OCI-M1 (cell line): ENCODE data around the gene EVA1B.

Experiments used
- DNase-seq: peaks from one replicate; lab custom pipeline; 2025; lab: John Stamatoyannopoulos, UW

Gene EVA1B

DNA sequence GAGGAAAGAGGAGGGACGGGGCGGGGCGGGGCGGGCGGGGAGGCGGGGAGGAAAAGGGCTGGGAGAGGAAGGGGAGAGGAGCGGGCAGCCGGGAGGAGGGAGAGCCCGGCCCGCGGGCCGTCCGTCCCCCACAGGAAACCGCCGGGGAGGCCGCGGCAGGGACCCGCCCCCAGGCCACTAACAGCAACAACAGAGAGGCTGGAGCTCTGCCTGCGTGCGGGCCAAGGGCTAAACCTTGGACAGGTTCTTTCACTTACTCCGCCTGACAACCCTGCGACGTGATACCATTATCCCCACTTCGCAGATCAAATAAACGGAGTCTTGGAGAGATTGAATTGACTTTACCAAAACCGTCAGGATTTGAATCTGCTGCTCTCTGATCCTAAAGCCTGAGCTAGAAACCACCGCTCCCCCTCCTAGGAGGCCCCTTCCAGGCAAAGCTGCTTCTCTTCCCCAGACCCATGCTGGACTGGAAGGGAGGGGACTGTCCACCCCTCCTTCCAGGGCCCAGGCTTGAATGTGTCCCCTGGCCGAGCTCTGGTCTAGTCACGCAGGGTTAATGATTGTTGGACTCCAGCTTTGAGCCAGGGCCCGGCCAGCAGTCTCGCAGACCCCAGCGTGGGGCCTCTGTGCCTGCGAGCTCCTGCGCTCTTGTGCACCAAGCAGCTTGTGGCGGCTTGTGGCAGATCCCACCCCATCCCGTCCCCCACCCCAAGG lies at the start of gene EVA1B:
TSS of gene EVA1B (minus strand) at position 10 of the 717 bp plus-strand sequence. CDS start 608 bp downstream, outside the sequence.
- DNase-seq, result peak; percentile 56

DNA sequence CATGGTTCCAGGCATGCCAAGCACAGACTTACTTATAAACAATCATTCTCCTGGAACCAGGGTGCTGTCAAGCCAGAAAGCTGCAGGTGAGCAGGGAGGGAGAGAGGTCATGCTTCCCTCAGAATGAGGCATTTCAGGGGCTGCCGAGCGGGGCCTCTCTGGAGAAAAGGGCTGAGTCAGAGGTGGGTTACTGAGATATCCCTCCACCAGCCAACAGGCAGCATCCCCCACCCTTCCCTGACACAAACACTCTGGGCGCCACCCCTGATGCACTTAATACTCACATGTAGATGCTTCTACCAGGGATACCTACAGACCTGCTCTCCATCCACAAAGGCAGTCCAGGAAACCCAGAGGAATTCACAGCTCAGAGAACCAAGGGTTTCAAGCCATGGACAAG lies 49.2 kb upstream of the EVA1B start:
- peak; percentile 53 for DNase-seq

DNA sequence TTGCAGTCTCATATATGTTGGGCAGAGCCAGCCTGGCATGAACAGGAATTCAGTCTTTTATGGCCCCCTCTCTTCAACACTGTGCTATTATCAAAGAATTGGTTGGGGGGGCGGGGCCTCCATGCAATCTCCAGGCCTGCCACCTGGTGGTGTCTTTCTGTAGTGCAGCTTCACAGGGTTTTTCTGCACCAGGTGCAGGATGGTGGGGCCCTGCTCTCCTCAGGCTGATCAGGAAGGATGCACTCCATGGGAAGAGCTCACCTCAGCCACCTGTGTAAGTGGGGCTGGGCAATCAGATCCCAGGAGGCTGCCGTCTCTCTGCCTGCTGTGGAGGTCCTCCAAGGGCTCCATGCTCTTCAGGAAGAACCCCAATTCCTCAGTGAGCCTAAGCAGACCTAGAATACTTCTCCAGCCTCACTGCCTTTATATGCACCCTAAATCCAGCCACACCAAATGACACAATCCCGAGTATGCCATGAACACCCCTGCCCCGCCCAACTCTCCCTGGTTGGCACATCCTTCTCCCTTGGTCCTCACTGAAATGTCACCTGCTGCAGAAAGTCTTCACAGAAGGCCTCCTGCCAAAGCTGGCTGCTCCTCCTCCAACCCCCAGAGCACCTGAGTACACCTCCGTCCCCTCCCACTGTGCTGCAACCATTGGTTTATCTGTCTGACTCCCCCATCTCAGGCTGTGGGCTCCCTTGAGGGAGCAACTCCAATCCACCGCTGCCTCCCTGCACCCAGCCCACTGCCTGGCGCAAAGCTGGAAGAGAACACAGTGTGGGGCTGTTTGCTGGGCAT lies 45.8 kb upstream of the EVA1B start:
- peak; percentile 83 for DNase-seq

- no peak for DNase-seq
Observed at GRCh38 chr1:36367798-36368197, 44.4 kb upstream of the EVA1B start.

DNA sequence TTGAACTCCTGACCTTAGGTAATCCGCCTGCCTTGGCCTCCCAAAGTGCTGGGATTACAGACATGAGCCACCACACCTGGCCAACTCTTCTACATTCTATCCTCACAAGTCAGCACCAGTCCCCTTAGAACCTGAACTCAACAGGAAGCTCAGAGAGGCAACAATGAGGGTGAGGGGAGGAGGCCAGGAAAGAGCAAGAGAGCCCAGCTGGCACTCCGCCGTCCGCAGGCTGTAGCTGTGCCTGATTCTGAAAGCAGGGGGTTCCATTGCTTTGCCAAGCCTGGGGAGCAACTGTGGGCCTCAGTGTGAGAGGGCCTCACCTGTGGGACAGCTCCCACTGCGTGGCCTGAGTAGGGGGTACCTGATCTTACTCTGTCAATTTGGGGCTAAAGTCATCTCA lies 43.6 kb upstream of the EVA1B start:
- no peak for DNase-seq

DNA sequence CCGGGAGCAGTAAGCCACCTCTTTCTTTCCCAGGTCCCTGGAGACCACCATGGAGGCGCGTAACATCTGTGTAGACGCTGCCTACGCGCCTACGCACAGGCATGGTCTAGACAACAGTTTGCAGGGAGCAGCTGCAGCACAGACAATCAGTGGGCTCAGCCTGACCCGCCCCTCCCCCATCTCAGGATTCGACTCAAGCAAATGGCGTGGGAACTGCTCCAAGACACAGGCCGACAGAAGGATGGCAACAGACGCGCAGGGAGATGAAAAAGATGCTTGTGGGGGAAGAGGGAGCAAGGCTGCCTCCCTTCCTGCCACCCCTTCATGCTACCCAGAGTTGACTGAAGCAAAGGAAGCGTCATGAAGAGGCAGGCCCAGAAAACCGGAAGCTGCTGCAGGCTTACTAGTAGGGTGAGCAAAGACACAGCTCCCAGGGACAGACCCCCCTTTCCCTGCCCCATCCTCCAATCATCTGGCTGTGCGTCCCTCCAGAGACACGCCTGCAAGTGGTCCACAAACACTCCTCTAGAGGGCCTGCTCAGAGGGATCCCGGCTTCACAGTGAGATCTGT lies 42.7 kb upstream of the EVA1B start:
- DNase-seq, result no peak

- no peak for DNase-seq
Observed at GRCh38 chr1:36365381-36365780, 41.9 kb upstream of the EVA1B start.

DNA sequence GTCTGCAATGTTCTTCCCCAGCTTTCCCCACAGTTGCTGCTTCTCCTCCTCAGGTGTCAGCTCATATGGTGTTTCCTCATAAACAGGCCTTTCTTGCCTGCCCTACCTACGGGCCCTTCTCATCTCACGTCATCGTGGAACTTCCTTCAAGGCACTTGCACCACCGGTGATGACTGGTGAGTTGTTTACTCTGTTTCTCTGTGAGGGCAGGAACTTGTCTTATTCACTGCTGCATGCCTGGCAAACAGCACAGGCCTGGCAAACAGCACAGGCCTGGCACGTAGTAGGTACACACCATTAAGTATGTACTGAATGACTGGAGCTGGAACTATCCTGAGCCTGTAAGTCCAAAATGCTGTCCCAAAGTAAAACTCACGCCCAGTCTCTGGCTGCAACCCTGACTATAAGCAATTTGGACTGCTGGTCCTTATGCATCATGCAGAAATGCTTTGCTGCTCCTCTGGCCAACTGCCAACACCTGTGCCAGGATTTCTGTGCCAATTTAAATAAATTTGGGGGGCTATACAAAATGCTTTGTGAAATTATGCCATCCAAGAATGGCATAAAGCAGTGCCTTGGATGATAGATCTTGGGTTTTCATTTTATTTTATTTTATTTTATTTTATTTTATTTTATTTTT lies 36.6 kb upstream of the EVA1B start:
- DNase-seq, result no peak

GRCh38 chr1:36359383-36359782 lies 35.9 kb upstream of the EVA1B start:
- no peak for DNase-seq

DNA sequence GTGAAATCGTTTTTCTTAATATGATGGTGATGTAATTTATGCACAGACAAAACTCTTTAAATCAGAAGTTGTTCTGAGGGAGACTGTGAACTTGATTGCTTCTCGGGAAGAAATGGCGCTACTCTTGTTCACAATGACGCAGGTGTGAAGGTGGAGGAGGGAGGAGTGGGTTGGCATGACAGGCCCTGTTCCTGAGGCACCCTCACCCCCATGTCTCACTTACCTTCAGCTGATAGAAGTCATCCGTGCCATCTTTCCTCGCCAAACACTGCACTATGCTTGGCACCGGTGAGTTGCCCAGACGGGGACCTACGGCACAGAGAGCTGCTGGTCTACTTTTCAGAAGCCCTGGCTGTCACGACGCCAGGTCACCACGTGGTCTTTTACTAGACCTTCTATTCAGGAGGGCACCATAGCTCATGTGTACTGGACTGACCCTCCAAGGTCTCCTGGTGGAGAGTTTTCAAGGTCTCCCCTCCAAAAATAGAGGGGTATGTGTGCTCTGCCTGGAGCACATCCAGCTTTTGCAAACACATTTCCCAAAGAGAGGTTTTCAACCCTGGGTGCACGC lies 35.2 kb upstream of the EVA1B start:
- no peak for DNase-seq

DNA sequence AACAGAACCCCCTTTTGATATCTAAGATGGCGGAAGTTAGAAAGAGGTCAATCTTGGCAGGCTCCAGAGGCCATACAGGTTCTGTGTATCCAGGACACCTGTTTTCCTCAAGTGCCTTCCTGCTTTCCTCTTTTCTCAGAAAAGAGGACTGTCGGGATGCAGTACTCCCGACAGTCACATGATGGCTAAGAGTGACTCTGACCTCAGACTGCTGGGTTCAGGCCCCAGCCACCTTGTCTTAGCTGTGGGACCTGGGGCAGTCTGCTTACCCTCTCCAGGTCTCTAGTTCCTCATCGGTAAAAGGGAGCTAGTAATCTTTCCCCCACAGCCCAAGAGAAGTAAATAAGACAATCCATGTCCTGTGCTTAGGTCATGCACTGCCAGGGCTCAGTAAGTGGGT lies 32.4 kb upstream of the EVA1B start:
- no peak for DNase-seq

GRCh38 chr1:36354486-36354885 lies 31.0 kb upstream of the EVA1B start:
- no peak for DNase-seq

- no peak for DNase-seq
Observed at GRCh38 chr1:36352910-36353878, 29.7 kb upstream of the EVA1B start.

DNA sequence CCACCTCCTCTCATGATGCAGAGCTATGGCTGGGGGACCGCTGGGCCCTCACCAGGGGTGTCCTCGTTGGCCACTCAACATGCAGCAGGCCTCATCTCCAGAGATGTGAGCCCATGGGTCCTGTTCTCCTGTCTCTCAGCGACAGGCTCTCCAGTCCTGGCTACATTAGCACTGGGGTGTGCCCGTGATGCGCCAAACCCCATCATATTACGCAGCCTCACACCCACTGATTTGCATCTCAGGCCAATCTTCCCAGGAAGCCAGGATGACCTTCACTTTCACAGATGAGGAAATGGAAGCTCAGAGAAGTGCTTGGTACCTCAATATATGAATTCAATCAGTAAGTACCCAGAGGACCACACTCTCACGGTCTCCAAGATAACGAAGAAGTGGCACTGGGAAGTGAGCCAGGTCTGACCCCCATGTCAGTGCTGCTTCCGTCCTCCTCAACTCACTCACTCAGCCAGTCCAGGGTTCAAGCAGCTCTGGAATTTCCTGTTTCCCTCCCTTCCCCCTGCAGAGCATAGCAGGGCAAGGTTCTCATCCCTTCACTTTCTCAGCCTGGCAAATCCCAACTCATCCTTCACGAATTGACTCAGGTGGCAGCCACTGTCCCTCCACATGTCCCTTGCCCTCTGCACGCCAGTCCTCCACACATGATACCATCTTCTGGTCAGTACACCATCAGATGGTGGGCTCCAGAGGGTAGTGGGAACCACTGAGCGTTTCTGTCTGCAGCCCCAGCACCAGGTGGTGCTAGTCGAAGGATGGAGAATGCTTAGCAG lies 28.9 kb upstream of the EVA1B start:
- DNase-seq, result no peak

- no peak for DNase-seq
Observed at GRCh38 chr1:36351227-36351977, 28.0 kb upstream of the EVA1B start.

- DNase-seq, result no peak
Observed at GRCh38 chr1:36350659-36351226, 27.3 kb upstream of the EVA1B start.

DNA sequence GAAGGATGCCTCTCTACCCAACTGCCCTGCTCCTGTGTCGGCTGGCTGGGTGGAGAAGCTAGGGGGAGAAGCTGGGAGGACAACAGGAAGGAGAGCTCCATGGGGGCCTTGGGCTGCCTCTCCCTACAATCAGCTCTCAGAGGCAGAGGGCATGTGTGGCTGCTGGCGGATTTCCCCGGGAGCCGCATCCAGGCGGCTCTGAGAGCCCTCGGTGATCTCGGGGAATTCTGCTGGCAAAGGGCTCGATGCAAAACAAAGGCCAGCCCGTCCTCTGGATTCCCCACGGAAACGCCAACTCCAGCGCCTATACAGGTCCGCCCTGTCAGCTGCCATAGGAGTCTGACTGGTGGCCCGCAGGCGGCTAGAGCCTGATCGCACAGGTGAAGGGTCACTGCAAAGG lies 26.4 kb upstream of the EVA1B start:
- DNase-seq, result no peak

DNA sequence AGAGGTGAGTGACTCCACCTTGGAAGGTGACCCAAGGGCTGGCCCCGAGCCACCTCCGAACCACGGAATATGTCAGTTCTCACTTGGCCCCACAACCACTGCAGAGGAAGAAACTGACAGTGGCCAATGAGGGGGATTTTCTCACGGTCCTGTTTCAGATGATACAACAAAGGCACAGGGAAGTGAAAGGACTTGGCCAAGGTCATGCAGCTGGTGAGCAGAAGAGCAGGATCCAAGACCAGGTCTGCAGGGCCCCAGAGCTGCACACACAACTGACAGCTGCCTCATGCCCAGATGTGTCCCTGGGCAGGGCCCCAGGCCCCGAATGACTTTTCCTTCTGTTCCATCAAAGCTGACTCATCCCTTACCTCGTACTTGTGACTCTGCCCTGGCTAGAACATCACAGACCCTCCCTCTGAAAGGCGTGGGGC lies 25.8 kb upstream of the EVA1B start:
- DNase-seq, result no peak

GRCh38 chr1:36346741-36347370 lies 23.4 kb upstream of the EVA1B start:
- DNase-seq, result no peak
